Smooth muscle cell of the brain vasculature (primary cell): Measurements from ENCODE around the gene C19orf81.
"Not testable (repeated sequence)": the region's sequence is repeated elsewhere in the genome, so short reads cannot be mapped to it uniquely, and the experiment has no call there.

Experiments used
- DNase-seq: peaks from one replicate; pipeline ENCODE4 v3.0.0-alpha.2; 2012; ENCODE audit warnings: low read depth, low spot score

C19orf81 gene

DNA sequence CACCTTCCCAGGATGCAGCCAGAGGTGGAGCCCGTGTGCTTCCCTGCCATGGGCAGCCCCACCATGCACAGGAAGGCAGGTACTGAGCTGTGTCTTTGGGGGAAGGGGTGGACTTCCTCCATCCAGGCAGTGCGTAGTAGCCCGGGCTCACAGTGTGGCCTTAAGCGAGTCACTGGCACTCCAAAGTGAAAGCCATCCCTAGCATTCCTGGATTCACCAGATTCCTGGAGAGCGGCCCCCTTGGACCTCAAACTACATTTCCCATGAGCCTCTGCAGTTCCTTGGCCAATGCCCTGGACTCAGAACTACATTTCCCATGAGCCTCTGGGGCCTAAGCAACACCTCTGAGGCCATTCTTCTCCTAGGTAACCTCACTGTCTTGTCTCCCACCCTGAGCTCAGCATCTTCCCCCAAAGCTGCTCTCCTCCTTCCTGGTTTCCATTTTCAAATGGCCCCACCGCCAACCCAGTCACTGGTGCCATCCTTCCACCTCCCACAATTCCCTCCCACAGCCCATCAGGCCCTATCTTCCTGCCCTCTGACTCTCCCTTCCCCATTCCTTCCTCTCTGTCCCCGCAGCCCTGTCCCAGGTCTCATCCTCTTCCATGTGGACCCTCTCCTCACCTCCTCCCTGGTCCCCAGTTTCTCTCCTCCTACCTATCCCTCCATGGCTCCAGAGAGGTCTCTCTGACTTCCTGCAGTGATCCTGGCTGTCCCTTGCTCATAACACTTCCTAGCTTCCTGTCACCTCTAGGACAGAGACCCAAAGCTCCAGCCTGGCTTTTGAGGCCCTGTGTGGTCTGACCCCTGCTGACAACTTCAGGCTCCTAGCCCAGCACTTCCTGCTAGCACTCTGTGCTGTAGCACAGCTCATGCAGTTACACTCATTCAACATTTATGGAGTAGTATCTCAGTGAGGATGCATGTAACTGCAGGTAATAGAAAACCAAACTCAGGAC, at the start of gene C19orf81:
Gene C19orf81 (plus strand): TSS at position 13 of the 959 bp plus-strand sequence. CDS start 0 bp downstream, at position 13.
- DNase-seq = no peak

DNA sequence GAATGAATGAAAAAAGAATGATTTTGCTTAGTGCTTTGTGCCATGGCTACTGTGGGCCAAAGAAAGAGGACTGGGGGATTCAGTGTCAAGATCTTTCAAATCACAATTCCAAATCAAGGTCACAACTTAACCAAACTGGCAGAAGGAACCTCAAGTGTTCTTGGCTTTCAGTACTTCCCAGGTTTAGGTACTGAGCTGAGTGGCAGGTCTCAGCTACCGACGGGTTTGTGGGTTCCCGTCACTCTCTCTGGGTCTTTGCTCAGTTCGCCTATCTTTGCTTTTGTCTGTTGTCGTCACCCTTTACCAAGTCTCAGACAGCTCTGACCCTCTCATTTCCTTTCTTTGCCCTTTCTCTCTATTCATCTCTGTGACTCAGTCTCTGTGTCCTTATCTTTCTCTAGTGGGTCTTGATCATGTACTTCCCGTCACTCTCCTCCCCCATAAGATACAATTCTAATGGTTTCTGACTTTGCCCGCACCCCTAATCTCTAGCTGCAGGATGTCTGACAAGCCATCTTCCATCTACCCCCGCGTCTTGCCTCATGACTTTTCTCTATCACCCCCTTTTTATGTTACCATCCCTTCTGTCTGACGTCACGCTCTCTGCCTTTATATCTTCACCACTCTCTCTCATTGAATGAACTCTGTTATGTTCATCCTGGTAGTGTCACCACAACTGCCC, 47.7 kb upstream of the C19orf81 start:
- DNase-seq = no peak

DNA sequence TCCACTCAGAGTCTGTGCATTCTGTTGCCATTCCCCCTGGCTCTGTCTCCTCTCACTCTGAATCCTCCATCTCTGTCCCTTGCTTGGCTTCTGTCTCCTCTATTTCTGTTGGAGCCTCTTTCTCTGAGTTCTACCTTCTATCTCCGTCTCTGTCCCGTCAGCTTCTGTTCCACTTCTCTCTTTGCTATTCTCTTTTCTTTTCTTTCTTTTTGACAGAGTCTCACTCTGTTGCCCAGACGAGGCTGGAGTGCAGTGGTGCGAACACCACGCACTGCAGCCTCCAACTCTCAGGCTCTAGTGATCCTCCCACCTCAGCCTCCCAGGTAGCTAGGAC, 47.2 kb upstream of the C19orf81 start:
- no peak for DNase-seq

DNA sequence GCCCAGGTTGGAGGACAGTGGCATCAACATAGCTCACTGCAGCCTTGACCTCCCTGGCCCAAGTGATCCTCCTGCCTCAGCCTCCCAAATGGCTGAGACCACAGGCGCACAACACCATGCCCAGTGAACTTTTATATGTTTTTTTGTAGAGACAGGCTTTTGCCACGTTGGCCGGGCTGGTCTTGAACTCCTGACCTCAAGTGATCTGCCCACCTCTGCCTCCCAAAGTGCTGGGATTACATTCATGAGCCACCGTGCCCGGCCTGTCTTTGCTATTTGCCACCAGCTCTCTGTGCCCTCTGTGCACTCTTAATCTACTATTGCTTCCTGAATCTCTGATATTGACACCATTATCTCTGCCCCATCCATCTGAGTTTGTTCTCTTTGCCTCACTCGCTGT, 46.7 kb upstream of the C19orf81 start:
- no peak for DNase-seq

DNA sequence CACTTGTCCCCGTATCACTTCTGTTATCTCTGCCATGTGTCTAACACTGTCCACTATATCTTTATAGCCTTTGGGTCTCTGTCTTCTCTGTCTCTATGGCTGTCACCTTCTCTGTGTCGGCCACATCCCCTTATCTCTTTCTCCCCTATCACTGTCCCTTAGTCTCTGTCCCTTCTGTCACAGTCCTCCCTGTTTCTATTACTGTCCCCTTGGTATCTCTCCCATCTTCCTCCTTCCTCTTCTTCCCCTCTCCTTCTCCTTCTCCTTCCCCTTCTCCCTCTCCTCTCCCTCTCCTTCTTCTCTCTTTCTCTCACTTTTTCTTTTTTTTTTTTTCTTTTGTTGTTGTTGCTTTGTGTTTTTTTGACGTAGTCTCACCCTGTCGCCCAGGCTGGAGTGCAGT, 46.3 kb upstream of the C19orf81 start:
- DNase-seq = no peak

DNA sequence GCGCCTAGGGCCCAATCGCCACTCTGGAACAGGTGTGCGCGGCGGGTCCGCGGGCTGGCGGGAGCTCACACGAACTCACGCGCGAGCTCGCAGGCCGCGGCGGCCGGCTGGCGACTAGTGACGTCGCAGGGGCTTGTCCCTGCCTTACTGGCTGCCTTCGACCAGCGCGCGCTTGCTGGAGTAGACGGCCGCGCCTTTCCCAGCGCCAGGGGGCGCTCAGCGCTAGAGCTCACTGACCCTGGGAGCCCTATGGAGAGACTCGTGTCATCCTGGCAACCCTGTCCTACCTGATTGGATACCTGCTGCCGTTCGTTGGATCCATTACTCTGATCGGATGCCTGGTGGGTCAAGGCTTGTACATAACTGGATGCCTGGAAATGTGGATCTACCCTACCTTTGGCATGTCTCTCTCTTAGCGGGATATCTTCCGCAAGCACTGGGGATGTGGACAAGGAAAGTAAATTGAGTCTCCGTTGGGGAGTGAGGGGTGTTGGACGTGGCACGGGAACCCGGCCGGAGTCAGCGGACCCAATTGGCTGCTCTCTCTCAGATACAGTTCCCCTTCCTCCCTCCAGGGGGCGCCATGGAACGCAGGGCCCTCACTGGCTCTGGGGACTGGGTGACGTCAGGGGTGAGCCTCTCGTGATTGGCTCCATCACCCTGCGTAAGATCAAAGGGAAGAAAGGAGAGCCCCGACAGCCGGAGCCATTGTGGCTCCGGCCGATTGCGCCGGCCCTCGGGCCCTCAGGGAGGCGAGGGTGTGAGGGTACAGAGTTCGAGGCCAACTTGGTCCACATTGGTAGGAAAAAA, 44.8 kb upstream of the C19orf81 start:
- DNase-seq = not testable (repeated sequence)

DNA sequence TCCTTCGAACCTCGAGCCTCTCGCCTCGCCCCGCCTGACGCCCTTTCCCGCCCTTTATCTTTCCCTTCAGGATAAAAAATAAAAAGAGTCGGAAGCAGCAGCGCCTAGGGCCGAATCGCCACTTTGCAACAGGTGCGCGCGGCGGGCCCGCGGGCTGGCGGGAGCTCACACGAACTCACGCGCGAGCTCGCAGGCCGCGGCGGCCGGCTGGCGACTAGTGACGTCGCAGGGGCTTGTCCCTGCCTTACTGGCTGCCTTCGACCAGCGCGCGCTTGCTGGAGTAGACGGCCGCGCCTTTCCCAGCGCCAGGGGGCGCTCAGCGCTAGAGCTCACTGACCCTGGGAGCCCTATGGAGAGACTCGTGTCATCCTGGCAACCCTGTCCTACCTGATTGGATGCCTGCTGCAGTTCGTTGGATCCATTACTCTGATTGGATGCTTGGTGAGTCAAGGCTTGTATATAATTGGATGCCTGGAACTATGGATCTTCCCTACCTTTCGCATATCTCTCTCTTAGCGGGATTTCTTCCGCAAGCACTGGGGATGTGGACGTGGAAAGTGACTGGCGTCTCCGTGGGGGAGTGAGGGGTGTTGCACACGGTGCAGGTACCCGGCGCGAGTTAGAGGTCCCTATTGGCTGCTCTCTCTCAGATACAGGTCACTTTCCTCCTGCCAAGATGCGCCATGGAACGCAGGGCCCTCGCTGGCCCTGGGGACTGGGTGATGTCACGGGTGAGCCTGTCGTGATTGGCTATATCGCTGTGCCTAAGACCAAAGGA, 43.0 kb upstream of the C19orf81 start:
- not testable (repeated sequence) for DNase-seq

DNA sequence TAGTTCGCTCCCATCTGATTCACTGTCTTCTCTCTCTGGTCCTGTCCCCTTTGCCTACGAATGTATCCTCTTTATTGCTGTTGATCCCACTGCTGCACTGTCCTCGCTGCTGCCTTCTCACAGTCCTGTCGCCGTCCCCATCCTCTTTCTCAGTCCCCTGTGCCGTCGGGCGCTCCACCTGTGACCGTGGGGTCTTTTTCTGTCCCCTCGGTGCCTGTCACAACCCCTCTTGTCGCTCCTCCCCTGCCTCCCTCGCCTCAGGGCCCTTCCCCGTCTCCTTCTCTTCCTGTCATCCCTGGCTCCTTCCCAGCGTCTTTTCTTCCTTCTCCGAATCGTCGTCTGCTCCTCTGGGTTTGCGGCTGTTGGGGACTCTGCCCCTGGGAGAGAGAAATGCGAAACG, 41.9 kb upstream of the C19orf81 start:
- no peak for DNase-seq

DNA sequence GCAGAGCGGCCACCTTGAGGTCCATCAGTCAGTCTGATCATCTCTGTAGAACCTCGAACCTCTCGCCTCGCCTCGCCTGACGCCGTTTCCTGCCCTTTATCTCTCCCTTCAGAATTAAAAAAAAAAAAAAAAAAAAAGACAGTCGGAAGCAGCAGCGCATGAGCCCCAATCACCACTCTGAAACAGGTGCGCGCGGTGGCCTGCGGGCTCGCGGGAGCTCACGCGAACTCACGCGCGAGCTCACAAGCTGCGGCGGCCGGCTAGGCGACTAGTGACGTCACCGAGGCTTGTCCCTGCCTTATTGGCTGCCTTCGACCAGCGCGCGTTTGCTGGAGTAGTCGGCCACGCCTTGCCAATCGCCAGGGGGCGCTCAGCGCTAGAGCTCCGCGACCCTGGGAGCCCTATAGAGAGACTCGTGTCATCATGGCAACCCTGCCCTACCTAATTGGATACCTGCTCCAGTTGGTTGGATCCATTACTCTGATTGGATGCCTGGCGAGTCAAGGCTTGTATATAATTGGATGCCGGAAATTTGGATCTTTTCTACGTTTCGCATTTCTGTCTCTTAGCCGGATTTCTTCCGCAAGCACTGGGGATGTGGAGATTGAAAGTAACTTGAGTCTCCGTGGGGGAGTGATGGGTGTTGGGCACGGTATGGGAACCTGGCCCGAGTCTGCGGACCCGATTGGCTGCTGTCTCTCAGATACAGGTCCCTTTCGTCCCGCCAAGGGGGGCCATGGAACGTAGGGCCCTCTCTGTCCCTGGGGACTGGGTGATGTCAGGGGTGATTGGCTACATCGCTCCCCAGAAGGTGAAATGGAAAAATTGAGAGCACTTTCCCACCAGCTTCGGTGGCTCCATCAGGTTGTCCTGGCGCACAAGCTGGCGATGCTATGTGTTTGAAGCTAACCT, 41.1 kb upstream of the C19orf81 start:
- DNase-seq = no peak

DNA sequence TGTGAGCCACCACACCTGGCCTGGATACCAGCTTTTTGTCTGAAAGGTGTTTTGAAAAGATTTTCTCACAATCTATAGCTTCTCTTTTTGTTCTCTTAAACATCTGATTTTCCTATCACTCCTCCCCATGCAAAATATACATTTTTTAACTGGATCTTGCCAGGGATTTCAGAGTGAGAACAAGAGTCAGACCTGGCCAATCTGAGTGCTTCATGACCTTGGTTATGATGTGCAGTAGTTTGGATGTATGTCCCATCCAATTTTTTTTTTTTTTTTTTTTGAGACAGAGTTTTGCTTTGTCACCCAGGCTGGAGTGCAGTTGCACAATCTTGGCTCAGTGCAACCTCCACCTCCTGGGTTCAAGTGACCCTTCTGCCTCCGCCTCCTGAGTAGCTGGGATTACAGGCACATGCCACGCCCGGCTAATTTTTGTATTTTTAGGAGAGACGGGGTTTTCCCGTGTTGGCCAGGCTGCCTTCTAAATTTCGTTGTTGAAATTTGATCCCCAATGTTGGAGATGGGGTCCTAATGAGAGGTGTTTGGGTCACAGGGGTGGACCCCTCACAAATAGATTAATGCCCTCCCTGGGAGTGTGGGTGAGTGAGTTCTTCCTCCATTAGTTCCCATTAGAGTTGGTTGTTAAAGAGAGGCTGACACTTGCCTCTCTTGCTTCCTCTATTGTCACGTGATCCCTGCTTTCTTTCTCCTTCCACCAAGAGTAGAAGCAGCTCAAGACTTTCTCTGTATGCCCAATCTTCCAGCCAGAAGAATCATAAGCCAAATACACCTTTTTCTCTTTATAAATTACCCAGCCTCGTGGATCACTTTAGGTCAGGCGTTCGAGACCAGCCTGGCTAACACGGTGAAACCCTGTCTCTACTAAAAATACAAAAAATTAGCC, 36.5 kb upstream of the C19orf81 start:
- DNase-seq = not testable (repeated sequence)

DNA sequence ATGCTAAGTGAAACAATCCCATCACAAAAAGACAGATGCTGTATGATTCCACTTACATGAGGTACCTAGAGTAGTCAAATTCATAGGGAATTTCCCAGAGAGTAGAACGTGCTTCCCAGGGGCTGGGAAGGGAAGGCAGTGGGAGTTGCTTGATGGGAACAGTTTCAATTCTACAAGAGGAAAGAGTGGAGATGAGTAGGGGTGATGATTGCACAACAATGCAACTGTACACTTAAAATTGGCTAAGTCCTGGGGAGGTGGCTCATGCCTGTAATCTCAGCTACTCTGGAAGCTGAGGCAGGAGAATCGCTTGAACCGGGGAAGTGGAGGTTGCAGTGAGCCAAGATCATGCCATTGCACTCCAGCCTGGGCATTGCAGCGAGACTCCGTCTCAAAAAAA, 30.9 kb upstream of the C19orf81 start:
- not testable (repeated sequence) for DNase-seq

DNA sequence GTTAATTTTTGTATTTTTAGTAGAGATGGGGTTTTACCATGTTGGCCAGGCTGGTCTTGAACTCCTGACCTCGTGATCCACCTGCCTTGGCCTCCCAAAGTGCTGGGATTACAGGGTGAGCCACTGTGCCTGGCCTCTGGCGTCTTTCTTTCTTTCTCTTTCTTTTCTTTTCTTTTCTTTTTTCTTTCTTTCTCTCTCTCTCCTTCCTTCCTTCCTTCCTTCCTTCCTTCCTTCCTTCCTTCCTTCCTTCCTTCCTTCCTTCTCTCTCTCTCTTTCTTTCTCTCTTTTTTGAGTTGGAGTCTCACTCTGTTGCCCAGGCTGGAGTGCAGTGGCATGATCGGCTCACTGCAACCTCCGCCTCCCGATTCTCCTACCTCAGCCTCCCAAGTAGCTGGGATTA, 30.1 kb upstream of the C19orf81 start:
- not testable (repeated sequence) for DNase-seq

DNA sequence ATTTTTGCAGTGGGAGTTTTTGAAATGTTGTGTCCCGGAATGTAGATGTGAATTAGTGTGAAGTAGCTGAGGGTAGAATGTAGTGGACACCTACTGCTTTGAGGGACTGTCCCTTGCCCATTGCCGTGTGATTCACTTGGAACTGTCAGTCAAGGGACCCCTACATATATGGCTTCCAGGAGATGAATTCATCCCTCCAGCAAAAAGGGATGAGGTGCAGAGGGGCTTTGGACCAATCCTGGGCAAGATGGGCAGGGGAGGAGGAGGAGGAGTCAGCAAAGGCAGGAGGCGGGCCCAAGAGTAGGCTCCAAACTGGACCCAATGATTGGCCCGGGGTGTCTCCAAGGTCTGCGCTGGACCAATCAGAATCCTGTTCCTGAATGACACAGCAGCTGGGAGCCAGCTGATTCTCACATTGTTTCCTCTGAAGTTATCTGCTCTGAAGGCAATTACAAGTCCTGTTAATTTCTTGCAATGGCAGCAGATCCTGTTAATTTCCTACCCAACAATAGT, 28.8 kb upstream of the C19orf81 start:
- DNase-seq = not testable (repeated sequence)

DNA sequence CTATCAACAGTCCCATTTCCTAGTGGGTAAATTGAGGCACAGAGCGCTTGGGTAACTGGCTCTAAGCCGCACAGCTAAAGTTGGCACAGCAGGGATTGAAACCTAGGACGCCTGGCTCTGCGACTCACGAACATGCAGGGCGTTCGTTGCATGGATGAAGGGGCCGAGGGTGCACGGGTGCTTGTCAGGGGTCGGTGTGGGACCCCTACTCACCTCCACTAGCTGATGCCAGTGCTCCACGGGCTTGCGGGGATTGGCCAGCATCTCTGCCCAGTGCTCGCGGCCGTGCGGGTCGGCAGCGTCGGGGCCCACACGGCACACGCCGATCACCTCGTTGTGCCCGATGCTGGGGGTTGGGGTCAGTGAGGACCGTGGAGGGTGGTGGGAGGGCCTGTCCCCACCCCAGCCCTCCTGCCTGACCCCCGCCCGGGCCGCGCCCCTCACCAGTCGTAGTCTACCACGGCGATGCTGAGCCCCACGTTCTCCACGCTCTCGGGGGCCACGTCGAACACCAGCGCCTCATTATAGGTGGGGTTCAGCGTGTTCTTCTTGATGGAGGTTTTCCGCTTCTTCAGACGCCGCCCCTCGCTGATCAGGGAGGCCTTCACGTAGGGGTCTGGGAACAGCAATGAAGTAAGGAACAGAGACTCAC, 24.2 kb upstream of the C19orf81 start:
- no peak for DNase-seq

DNA sequence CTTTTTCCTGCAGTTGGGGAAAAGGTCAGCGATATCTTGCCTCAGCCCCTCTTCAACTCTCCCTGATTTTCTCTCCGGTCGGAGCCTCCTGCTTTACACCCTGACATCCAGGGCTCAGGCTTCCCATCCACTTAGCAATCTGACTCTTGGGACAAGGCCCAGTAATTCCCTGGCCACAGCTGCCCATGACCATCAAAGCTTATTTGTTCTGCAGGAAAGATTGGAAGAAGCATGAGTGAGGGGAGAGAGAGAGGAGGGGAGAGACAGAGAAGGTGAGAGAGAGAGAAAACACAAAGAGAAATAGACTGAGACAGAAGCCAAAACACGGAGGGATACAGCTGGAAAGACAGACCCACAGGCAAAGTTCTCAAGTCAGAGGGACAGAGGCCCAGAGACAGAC, 23.2 kb upstream of the C19orf81 start:
- DNase-seq = no peak

DNA sequence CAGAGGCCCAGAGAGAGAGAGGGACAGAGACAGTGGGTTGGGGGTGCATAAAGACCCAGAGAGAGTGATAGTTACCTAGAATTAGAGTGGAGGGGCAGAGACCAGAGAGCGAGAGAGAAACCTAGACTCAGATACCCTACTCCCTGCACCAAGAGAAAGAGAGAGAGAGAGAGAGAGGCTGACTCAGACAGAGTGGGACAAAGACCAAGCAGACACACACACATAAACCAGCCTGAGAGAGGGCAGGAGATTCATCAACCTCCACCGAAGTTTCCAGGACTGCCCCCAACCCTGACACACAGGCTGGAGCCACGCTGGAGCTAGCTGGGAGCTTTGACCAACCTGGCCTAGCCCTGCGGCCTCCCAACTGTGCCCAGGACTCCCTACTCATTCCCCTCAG, 22.4 kb upstream of the C19orf81 start:
- no peak for DNase-seq

DNA sequence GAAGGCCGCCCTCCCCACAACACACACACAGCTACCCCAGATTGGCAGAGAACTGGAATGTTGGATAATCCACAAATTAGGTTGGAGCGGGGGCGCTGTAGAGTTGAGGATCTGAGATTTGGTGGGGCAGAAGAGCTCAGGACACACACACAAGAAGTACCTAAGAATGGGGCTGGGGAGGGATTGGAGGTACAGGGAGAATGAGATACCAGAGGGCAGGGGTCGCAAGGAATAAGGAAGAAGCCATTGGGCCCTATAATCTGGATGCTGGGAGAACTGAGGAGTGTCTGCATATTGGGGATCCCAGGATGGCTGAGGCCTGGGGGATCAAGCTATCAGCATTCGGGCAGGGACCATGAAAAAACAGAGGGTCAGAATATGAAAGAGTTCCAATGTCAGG, 21.1 kb upstream of the C19orf81 start:
- DNase-seq = no peak

DNA sequence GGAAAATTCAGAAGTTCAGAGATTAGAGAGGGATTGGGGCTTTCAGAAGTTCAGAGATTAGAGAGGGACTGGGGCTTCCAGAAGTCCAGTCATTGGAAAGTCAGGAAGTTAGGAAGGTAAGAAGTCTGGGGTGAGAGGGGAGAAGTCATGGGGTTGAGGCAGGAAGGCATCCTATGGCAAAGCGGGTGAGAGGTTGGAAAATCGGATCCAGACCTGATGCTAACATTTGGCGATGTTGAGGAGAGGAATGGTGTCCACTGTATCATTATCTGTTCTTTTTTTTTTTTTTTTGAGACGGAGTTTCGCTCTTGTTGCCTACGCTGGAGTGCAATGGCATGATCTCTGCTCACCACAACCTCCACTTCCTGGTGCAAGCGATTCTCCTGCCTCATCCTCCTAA, 20.7 kb upstream of the C19orf81 start:
- DNase-seq = no peak
